HepG2 (cell line): Measurements from ENCODE around the gene GRIK3. TPM values are rescaled to one million over a fixed set of nuclear protein-coding genes. Genes with fewer than 3 reads are reported as not detected.

Experiments used
- ATAC-seq: fragments of 200-7000 bp; cut with Tn5 transposase; 3 replicates; pipeline ENCODE4 v1.9.1; 2020; ENCODE audit warnings: mild to moderate bottlenecking, moderate library complexity
- BruUV-seq: library from RNA; stranded (reverse); fragments of 400-500 nt; replicated peaks from 2 replicates; lab custom pipeline; 2021; lab: Mats Ljungman, UMichigan
- CTCF ChIA-PET: fragments of 300-600 bp; formaldehyde crosslinking; extraction: SDS; loops from one replicate; lab custom pipeline; 2021; ENCODE audit warnings: low total read pairs, inconsistent platforms, low intra/inter-chr PET ratio; lab: Yijun Ruan, JAX
- POLR2A ChIA-PET: fragments of 350-600 bp; sonication (Branson Sonifier 250); formaldehyde crosslinking; loops from one replicate; lab custom pipeline; 2020; ENCODE audit warnings: antibody characterized with exemption, inconsistent platforms; lab: Yijun Ruan, JAX
- DNase-seq: peaks from one replicate; pipeline ENCODE4 v3.0.0-alpha.2; 2015; ENCODE audit warnings: low spot score
- FAIRE-seq: peaks from 3 replicates; lab custom pipeline; 2011; peaks lifted over from hg19 to GRCh38; lab: Jason Lieb, UNC
- H2AFZ ChIP-seq: one replicate; pipeline ENCODE4 v1.6.1; 2011; ENCODE audit warnings: low read length, inconsistent platforms
- H3K27ac ChIP-seq: fragments of 300-600 bp; 3 replicates; pipeline ENCODE4 v1.8.0; 2011; ENCODE audit warnings: mixed run types, mild to moderate bottlenecking, mixed read lengths, low read length, inconsistent platforms; ENCODE audit not compliant: insufficient read depth; ENCODE audit errors: extremely low read length
- H3K27me3 ChIP-seq, 2 experiments: fragments of 200-600 bp in 1 of 2; 2 replicates in 1 of 2; 3 replicates in 1 of 2; pipeline versions ENCODE4 v1.6.0 to v1.8.0; 2011; ENCODE audit warnings: low read length in 2 of 2, mild to moderate bottlenecking in 2 of 2, moderate library complexity in 2 of 2, inconsistent platforms in 1 of 2; ENCODE audit not compliant: insufficient read depth in 2 of 2, control insufficient read depth in 1 of 2
- H3K36me3 ChIP-seq, 2 experiments: fragments of 200-600 bp in 1 of 2; replicated peaks in 1 of 2; 2 replicates in 1 of 2; 3 replicates in 1 of 2; pipeline versions ENCODE4 v1.5.1 to v1.8.0; 2011; ENCODE audit warnings: low read length in 2 of 2, inconsistent platforms in 1 of 2; ENCODE audit not compliant: insufficient read depth in 2 of 2, control insufficient read depth in 1 of 2
- H3K4me1 ChIP-seq: 2 replicates; pipeline ENCODE4 v1.5.1; 2012; ENCODE audit warnings: low read length, inconsistent platforms; ENCODE audit not compliant: insufficient read depth
- H3K4me2 ChIP-seq: 2 replicates; pipeline ENCODE4 v1.6.0; 2011; ENCODE audit warnings: low read depth, low read length, inconsistent platforms
- H3K4me3 ChIP-seq, 3 experiments: fragments of 200-600 bp in 1 of 3; sonication (generic), shearing (Covaris generic) in 1 of 3; replicated peaks in 1 of 3; 2 replicates each; pipeline ENCODE4 v1.5.1; 2011 to 2016; ENCODE audit warnings: low read length in 3 of 3, inconsistent platforms in 2 of 3, low read depth in 2 of 3, mild to moderate bottlenecking in 2 of 3, control low read depth in 1 of 3, mixed read lengths in 1 of 3; ENCODE audit not compliant: insufficient read depth in 1 of 3
- H3K79me2 ChIP-seq: one replicate; pipeline ENCODE4 v1.6.1; 2011; ENCODE audit warnings: low read length, inconsistent platforms; ENCODE audit not compliant: insufficient read depth
- H3K9ac ChIP-seq: 2 replicates; pipeline ENCODE4 v1.6.0; 2011; ENCODE audit warnings: mild to moderate bottlenecking, low read depth, low read length, inconsistent platforms; ENCODE audit not compliant: insufficient read depth
- H3K9me3 ChIP-seq: 2 replicates; pipeline ENCODE4 v1.5.1; 2012; ENCODE audit warnings: mild to moderate bottlenecking, low read length
- H4K20me1 ChIP-seq: 2 replicates; pipeline ENCODE4 v1.6.0; 2011; ENCODE audit warnings: inconsistent platforms, mild to moderate bottlenecking, low read length, moderate library complexity; ENCODE audit not compliant: insufficient read depth
- CBX5 ChIP-seq: sonication (generic); formaldehyde crosslinking; IDR thresholded peaks from 2 replicates; pipeline ENCODE4 v1.4.0; 2020; ENCODE audit warnings: missing genetic modification reagents, borderline replicate concordance
- HDAC6 ChIP-seq: fragments of 200-600 bp; sonication (generic); IDR thresholded peaks from 2 replicates; pipeline ENCODE4 v1.7.0; 2017; ENCODE audit warnings: mild to moderate bottlenecking, antibody characterized with exemption, low read length, low read depth
- MIXL1 ChIP-seq: IDR thresholded peaks from 2 replicates; pipeline ENCODE4 v1.6.1; 2016
- MTF2 ChIP-seq: sonication (generic); formaldehyde crosslinking; IDR thresholded peaks from 2 replicates; pipeline ENCODE4 v1.5.0; 2020; ENCODE audit warnings: missing genetic modification reagents, borderline replicate concordance
- NR3C1 ChIP-seq: sonication (generic); formaldehyde crosslinking; IDR thresholded peaks from 2 replicates; pipeline ENCODE4 v1.4.0; 2020; ENCODE audit warnings: missing genetic modification reagents
- RARA ChIP-seq: IDR thresholded peaks from 2 replicates; pipeline ENCODE4 v1.6.1; 2016; ENCODE audit warnings: missing genetic modification reagents, missing compliant biosample characterization
- TBL1XR1 ChIP-seq: fragments of 150-350 bp; IDR thresholded peaks from 2 replicates; pipeline ENCODE4 v1.6.1; 2014; ENCODE audit warnings: borderline replicate concordance, low read length; ENCODE audit not compliant: partially characterized antibody
- TEAD3 ChIP-seq: optimal IDR thresholded peaks from 2 replicates; pipeline ENCODE3; 2016; ENCODE audit warnings: borderline replicate concordance
- ZC3H13 ChIP-seq: sonication (generic); formaldehyde crosslinking; IDR thresholded peaks from 2 replicates; pipeline ENCODE4 v1.8.1; 2023; ENCODE audit warnings: mild to moderate bottlenecking, missing genetic modification reagents, moderate library complexity
- ZFP62 ChIP-seq: sonication (generic); formaldehyde crosslinking; IDR thresholded peaks from 2 replicates; pipeline ENCODE4 v1.4.0; 2020; ENCODE audit warnings: missing genetic modification reagents
- ZKSCAN5 ChIP-seq: sonication (generic); formaldehyde crosslinking; IDR thresholded peaks from 2 replicates; pipeline ENCODE4 v1.5.1; 2020; ENCODE audit warnings: mild to moderate bottlenecking, missing genetic modification reagents
- ZNF367 ChIP-seq: sonication (generic); formaldehyde crosslinking; IDR thresholded peaks from 2 replicates; pipeline ENCODE4 v1.4.0; 2020; ENCODE audit warnings: missing genetic modification reagents, borderline replicate concordance
- ZNF558 ChIP-seq: sonication (generic); formaldehyde crosslinking; IDR thresholded peaks from 2 replicates; pipeline ENCODE4 v1.9.0; 2022; ENCODE audit warnings: mild to moderate bottlenecking, missing genetic modification reagents, borderline replicate concordance
- ZNF570 ChIP-seq: sonication (generic); formaldehyde crosslinking; IDR thresholded peaks from 2 replicates; pipeline ENCODE4 v1.4.0; 2020; ENCODE audit warnings: mild to moderate bottlenecking, missing genetic modification reagents, borderline replicate concordance
- ZNF678 ChIP-seq: sonication (generic); formaldehyde crosslinking; IDR thresholded peaks from 2 replicates; pipeline ENCODE4 v1.4.0; 2020; ENCODE audit warnings: mild to moderate bottlenecking, missing genetic modification reagents
- WGBS: methylation state at CpG from one replicate; pipeline ENCODE4 v1.1.6; 2017; ENCODE audit warnings: low lambda C conversion rate; 5-methylcytosine and 5-hydroxymethylcytosine counted together
- in situ Hi-C: cut with HindIII; loops from 2 replicates; pipeline ENCODE4 v1.10.0; 2017; ENCODE audit warnings: low pct_unique_long_range_greater_than_20kb; ENCODE audit not compliant: extremely low pct_ligation_motif_present
- intact Hi-C: fragments of 100-400 bp; cut with micrococcal nuclease; formaldehyde crosslinking; loops from one replicate; pipeline ENCODE4 v1.10.0; 2022; ENCODE audit not compliant: unreplicated experiment
- polyA plus RNA-seq, 8 experiments: library from polyadenylated mRNA; depleted of rRNA in 3 of 8; stranded (reverse) in 7 of 8; unstranded in 1 of 8; fragments of >200 nt; fragmentation: Illumina TruSeq in 4 of 8; extraction: Trizol in 4 of 8; gene quantifications; 2 replicates each; pipeline versions ENCODE4 v1.2.1 to v1.2.3, GENCODE V29; 2011 to 2016; ENCODE audit warnings: low read depth in 4 of 8, missing spikeins in 1 of 8, mixed read lengths in 1 of 8; ENCODE audit not compliant: insufficient read depth in 1 of 8
- total RNA-seq, 5 experiments: library from RNA; depleted of rRNA; stranded (reverse); fragments of >200 nt; fragmentation: Illumina TruSeq; extraction: Trizol; gene quantifications; 2 replicates each; pipeline ENCODE4 v1.2.3, GENCODE V29; 2016; ENCODE audit warnings: low read depth in 1 of 5
- TF ChIP-seq, protein P1 (sequence below), 2 experiments: sonication (generic) in 1 of 2; formaldehyde crosslinking in 1 of 2; IDR thresholded peaks; 2 replicates each; pipeline versions ENCODE4 v1.4.0 to v1.6.1; 2018 to 2020; ENCODE audit warnings: missing genetic modification reagents in 2 of 2, borderline replicate concordance in 1 of 2, low read depth in 1 of 2, mild to moderate bottlenecking in 1 of 2, missing biosample characterization in 1 of 2
- TF ChIP-seq, protein P2 (sequence below): sonication (generic); formaldehyde crosslinking; IDR thresholded peaks from 2 replicates; pipeline ENCODE4 v1.4.0; 2020; ENCODE audit warnings: missing genetic modification reagents
- TF ChIP-seq, protein P3 (sequence below): sonication (generic); formaldehyde crosslinking; conservative IDR thresholded peaks from 2 replicates; pipeline ENCODE4 v1.8.0; 2022; ENCODE audit warnings: low read depth, missing genetic modification reagents

The GRIK3 gene
- total and polyA plus RNA-seq, 2 of the 13 experiments (the other 11 are each of a cell fraction or from before 2014, with no cell fraction given), result not detected

DNA sequence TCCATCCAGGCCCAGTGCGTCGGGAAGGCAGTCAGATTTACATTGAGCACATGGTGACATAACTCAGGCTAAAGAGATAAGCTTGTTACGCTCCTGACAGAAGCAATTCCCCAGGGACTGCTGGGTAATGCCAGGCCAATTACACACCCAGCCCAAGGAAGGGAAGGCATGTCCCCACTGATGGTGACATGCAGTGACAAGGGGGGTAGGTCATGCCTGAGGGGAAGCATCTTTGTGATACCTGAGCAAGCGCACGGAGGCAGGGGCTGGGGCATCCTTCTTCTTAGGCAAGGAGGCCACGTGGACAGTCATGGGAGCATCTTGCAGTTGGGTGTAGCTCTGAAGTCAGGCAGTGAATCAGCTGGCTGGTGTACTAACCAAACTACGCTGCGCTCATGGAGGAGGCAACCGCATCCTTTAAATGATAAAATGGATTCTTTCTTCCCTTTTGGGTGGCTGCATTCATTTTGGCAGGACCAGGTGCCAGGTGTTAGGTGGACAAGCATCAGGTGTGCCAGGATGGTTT lies 39.6 kb upstream of the GRIK3 start:
- H3K4me1 ChIP-seq, result no peaks in the 10 kb centered on the region
- H4K20me1 ChIP-seq, result no peaks in the 10 kb centered on the region
- WGBS, result 79% methylated on average over 8 of the region's 9 CpGs
- FAIRE-seq (no peak), DNase-seq (no peak), ATAC-seq (no peak)
- no peak overlapping the region for H3K4me3 ChIP-seq
- H3K27me3 ChIP-seq, result no peaks in the 10 kb centered on the region; a peak in 2 of 5 replicates
- no peaks in the 10 kb centered on the region for H3K9me3 ChIP-seq
- in situ Hi-C loops, result no loop called here
- H3K36me3 ChIP-seq, result no peaks in the 10 kb centered on the region
- no peak overlapping the region for H3K27ac ChIP-seq
- H3K79me2 ChIP-seq, result no peaks in the 10 kb centered on the region
- ChIA-PET POLR2A (no interaction called here), CTCF (no interaction called here)
- H2AFZ ChIP-seq, result no peak overlapping the region
- H3K4me2 ChIP-seq, result no peak overlapping the region
- BruUV-seq, result no TSS peak
- H3K9ac ChIP-seq, result no peak overlapping the region
- intact Hi-C loops, result no loop called here
- TF ChIP-seq, protein P1, sequence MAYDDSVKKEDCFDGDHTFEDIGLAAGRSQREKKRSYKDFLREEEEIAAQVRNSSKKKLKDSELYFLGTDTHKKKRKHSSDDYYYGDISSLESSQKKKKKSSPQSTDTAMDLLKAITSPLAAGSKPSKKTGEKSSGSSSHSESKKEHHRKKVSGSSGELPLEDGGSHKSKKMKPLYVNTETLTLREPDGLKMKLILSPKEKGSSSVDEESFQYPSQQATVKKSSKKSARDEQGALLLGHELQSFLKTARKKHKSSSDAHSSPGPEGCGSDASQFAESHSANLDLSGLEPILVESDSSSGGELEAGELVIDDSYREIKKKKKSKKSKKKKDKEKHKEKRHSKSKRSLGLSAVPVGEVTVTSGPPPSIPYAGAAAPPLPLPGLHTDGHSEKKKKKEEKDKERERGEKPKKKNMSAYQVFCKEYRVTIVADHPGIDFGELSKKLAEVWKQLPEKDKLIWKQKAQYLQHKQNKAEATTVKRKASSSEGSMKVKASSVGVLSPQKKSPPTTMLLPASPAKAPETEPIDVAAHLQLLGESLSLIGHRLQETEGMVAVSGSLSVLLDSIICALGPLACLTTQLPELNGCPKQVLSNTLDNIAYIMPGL (CRISPR knock-in tag; IDR thresholded peaks at IDR 0.05; ENCODE audit: borderline replicate concordance in 1 of 2, low read depth in 1 of 2), result no peak
- TF ChIP-seq RARA (CRISPR knock-in tag) (no peak), NR3C1 (CRISPR knock-in tag) (no peak), ZC3H13 (CRISPR knock-in tag) (no peak), CBX5 (CRISPR knock-in tag) (no peak), MIXL1 (CRISPR knock-in tag) (no peak), MTF2 (no peak), ZKSCAN5 (CRISPR knock-in tag) (no peak), TEAD3 (CRISPR knock-in tag) (no peak), HDAC6 (no peak), TBL1XR1 (no peak), ZNF570 (CRISPR knock-in tag) (no peak), ZNF678 (no peak), ZFP62 (CRISPR knock-in tag) (no peak), ZNF367 (CRISPR knock-in tag) (no peak), ZNF558 (CRISPR knock-in tag) (no peak)
- TF ChIP-seq, protein P2, sequence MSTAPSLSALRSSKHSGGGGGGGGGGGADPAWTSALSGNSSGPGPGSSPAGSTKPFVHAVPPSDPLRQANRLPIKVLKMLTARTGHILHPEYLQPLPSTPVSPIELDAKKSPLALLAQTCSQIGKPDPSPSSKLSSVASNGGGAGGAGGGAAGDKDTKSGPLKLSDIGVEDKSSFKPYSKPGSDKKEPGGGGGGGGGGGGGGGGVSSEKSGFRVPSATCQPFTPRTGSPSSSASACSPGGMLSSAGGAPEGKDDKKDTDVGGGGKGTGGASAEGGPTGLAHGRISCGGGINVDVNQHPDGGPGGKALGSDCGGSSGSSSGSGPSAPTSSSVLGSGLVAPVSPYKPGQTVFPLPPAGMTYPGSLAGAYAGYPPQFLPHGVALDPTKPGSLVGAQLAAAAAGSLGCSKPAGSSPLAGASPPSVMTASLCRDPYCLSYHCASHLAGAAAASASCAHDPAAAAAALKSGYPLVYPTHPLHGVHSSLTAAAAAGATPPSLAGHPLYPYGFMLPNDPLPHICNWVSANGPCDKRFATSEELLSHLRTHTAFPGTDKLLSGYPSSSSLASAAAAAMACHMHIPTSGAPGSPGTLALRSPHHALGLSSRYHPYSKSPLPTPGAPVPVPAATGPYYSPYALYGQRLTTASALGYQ (CRISPR knock-in tag), result no peak
- TF ChIP-seq, protein P3, sequence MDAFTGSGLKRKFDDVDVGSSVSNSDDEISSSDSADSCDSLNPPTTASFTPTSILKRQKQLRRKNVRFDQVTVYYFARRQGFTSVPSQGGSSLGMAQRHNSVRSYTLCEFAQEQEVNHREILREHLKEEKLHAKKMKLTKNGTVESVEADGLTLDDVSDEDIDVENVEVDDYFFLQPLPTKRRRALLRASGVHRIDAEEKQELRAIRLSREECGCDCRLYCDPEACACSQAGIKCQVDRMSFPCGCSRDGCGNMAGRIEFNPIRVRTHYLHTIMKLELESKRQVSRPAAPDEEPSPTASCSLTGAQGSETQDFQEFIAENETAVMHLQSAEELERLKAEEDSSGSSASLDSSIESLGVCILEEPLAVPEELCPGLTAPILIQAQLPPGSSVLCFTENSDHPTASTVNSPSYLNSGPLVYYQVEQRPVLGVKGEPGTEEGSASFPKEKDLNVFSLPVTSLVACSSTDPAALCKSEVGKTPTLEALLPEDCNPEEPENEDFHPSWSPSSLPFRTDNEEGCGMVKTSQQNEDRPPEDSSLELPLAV (CRISPR knock-in tag), result no peak
